SH-SY5Y (cell line): ENCODE data around the gene OR10H3.

Experiments
- GATA2 ChIP-seq: IDR thresholded peaks from 2 replicates; pipeline ENCODE4 v1.6.1; 2011; ENCODE audit warnings: mild to moderate bottlenecking, low read depth, low read length
- GATA3 ChIP-seq: IDR thresholded peaks from 2 replicates; pipeline ENCODE4 v1.6.1; 2011; ENCODE audit warnings: low read depth, mild to moderate bottlenecking, low read length, moderate library complexity

GRCh38 chr19:15732388-15732787, 5.4 kb upstream of the OR10H3 start:
- TF ChIP-seq GATA2: no peak
- no peak for TF ChIP-seq GATA3
